GM19193 (cell line): ENCODE data around the gene RMI2.
A peak's percentile ranks its signal among the peaks of the same experiment; 100 is the strongest.

Experiments
- POLR2A ChIP-seq: IDR thresholded peaks from 4 replicates; pipeline ENCODE4 v1.6.1; 2011; ENCODE audit not compliant: insufficient read depth, insufficient read length; ENCODE audit errors: extremely low read depth

The RMI2 gene

GRCh38 chr16:11320170-11320569 lies 25.1 kb upstream of the RMI2 start:
- no peak for TF ChIP-seq POLR2A

DNA sequence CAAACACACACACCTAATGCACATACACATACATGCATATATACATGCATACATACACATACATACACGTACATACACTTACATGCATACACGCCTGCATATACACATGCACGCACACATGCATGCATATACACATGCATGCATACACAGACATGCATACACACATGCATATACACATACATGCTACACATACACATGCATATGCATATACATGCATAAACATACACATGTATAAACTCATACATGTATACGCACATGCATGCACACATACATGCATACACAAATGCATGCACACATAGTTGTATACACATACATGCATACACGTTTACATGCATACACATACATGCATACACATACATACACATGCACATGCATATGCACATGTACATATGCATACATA lies 23.6 kb upstream of the RMI2 start:
- no peak for TF ChIP-seq POLR2A

DNA sequence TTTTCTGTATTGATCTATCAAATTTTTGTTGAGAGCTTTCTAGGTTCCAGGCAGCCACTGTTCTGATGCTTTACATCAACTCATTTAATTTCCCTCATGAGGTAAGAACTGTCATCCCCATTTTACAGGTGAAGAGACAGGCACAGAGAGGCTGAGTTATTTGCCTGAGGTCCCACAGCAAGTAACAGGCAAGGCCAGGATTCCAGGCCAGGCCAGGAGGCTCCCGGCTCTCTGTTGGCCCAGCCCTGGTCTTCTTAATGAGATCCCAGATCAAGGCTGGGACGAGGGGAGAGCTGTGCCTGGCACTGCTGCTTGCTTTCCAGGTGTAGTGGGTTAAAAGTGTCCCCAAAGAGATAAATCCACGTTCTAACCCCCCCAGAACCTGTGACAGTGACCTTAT lies 22.4 kb upstream of the RMI2 start:
- TF ChIP-seq POLR2A: no peak

DNA sequence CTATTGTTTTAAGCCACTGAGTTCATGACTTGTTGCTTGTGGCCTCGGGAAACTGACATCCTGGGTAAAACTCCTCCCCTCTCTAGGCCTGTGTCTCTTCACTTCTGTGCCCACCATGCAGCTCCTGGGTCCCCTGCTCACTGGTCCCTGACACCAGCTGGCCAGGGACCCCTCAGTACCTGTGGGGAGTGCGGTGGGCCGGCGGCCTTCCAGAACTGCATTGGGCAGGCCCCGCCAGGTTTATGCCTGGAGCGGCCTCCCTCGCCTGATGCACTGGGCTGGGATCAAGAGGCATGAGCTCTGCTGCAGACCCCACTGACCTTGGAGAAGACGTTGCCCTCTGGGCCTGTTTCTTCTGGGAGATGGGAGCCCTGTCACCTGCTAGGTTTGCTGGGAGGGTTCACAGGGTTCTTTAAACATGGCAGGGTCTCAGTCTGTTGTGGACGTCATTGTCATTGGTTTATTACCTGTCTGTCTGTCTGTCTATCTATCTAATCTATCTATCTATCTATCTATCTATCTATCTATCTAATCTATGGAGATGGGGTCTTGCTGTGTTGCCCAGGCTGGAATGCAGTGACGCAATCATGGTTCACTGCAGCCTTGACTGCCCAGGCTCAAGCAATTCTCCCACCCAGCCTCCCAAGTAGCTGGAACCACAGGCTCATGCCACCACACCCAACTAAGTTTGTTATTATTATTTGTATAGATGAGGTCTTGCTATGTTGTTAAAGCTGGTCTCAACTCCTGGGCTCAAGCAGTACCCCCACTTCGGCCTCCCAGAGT lies 21.5 kb upstream of the RMI2 start:
- TF ChIP-seq POLR2A: no peak

DNA sequence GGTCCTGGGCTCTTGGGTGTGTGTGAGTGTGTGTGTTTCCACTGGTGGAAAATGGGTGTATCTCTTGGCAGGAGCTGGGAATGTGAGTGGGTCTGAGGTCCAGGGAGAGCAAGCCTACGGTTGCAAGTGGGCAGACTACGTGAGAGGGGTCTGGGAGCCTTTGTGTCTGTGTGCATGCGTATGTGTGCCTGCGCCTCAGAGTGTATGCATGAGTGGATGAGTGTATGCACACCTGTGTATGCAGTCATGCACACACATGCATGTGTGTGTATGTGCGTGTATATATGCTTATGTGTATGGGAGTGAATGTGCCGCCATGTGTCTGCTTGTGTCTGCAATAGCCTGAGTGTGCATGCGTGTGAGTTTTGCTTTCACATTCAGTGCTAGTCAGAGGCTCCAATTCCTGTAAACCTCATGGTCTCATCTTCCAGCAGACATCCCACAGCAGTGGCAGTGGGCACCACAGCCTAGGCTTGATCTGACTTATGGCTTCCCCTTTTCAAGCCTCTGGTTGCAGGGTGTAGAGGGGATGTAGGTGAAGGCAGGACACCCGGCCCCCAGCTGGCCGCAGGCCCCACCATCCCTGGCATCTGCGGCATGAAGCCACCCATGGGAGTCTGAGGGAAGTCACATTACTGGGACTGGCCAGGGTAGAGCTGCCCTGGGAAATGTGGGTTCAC lies 19.7 kb upstream of the RMI2 start:
- no peak for TF ChIP-seq POLR2A

DNA sequence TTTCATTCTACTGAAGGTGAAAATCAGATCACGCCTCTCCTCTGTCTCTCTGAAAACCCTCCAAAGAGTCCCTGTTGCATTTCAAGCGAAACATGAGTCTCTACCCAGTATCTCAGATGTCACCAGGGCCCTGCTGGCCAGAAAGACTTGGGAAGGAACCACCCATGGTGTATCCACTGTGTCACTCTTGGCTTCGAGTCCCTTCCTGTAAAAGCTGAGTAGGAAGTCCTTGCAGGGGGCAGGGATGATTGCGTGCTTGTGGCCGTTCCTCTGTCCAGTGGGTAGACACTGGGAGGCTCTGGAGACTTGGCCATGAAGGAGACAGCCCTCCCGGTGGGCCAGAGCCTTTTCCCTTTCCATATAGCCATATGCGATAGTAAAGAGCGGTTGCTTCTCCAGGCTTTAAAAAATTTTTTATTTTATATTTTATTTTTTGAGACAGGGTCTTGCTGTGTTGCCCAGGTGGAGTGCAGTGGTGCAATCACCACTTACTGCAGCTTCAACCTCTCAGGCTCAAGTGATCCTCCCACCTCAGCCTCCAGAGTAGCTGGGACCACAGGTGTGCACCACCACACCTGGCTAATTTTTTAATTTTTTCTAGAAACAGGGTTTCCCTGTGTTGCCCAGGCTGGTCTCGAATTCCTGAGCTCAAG lies 19.0 kb upstream of the RMI2 start:
- no peak for TF ChIP-seq POLR2A

DNA sequence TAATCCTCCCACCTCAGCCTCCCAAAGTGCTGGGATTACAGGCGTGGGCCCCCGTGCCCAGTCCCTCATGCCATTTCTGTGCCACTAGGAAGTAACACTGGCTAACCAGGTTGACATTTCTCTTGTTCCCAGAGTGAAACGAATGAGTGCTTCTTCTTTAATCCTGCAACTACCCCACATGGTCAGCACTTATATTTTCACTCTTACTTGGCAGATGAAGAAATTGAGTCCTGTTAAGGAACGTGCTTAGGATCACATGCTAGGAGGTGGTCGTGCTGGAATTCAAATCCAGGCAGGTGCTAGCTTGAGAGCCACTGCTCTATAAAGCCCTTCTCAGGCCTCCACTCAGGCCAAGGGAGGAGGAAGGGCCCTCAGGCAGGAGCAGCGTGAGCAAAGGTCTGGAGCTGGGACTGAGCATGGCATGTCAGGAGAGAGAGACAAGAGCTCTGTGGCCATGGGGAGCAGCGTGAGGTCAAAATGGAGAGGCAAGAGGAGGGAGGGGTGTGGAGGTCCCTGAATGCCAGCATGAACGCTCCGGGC lies 18.5 kb upstream of the RMI2 start:
- no peak for TF ChIP-seq POLR2A

DNA sequence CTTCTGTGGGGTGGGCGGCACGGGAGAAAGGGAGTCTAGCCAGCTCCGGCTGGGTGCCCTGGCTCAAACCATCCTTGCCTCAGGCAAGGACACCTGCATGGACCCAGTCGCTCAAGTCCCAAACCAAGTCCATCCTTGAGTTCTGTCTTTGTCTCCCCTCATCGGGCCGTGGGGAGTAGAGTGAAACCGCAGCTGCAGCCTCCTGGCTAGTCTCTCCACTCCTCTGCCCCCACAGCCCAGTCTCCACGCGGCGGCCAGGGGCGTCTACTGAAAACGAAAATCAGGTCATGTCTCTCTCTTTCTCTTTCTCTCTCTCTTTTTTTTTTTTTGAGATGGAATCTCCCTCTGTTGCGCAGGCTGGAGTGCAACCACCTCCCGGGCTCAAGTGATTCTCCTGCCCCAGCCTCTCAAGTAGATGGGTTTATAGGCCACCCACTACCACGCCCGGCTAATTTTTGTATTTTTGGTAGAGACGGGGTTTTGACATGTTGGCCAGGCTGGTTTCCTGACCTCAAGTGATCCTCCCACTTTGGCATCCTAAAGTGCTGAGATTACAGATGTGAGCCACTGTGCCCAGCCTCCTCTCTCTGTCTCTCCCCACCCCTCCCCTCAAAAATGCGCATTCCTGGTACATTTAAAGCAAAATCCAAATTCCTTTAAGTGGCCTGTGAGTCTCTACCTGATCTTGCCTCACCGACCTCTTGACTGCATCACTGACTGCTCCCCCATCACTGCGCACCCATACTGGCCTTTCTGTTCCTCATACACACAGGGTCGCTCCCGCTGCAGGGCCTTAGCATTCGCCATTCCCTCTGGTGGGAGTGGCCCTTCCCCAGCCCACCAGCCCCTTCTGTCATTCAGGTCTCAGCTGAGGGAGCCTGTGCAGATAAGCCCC lies 17.7 kb upstream of the RMI2 start:
- peak; percentile 49 for TF ChIP-seq POLR2A

DNA sequence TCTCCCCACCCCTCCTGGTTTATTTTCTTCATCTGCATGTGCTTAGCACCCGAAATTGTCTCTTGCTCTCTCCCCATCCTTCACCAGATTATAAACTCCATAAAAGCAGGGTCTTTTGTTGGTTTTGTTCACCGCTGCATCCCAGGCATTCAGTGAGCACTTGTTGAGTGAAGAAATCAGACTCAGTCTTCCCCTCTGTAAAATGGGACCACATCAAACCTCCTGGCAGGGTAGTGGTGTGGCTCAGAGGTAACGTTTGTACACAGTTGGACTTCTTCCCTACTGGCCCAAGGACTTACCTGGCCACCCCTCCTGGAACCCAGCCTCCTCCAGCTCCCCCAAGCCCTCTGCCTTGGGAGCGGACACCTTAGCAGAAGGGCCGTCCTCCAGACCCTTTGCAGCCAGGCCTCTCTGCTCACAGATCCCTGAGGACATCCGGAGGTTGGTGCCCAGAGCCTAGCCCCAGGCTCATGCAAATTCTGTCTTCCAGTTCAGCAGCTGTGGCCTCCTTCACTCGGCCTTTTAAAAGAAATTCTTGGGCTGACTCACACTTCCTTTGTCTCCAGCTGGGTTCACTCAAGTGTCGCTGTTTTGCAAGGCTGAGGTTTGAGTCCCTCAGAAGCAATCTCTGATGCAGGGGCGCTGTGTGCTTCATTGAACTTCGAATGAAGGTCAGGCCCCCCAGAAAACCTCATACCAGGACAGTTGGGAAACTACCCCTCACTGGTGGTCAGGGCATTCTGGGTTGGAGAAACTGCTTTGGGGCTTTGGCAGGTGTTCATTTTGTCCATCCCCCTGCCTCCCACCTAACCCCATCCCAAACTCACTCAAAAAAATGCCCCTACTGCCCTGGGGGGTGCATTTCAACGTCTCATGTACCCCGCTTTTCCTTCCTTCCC lies 16.8 kb upstream of the RMI2 start:
- TF ChIP-seq POLR2A: peak; percentile 69

GRCh38 chr16:11329071-11329491 lies 16.2 kb upstream of the RMI2 start:
- TF ChIP-seq POLR2A: no peak

DNA sequence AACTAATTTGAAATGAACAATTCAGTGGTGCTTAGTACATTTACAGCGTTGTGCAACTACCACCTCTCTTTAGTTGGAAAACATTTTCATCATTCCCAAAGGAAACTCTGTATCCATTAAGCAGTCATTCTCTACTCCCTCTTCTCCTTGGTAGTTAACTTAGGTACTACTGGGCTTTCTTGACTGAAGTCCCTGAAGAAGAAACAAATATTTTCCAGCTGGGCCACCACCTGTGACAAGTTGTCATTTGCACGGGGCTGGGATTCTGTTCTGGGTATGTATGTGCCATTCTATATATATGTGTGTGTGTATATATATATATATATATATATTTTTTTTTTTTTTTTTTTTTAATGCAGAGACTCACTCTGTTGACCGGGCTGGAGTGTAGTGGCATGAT lies 15.4 kb upstream of the RMI2 start:
- TF ChIP-seq POLR2A: no peak

- TF ChIP-seq POLR2A: no peak
Observed at GRCh38 chr16:11330526-11331237, 14.6 kb upstream of the RMI2 start.

- TF ChIP-seq POLR2A: no peak
Observed at GRCh38 chr16:11331967-11332366, 13.3 kb upstream of the RMI2 start.
